ENCODE measurements around the gene ZNF467.

DNA sequence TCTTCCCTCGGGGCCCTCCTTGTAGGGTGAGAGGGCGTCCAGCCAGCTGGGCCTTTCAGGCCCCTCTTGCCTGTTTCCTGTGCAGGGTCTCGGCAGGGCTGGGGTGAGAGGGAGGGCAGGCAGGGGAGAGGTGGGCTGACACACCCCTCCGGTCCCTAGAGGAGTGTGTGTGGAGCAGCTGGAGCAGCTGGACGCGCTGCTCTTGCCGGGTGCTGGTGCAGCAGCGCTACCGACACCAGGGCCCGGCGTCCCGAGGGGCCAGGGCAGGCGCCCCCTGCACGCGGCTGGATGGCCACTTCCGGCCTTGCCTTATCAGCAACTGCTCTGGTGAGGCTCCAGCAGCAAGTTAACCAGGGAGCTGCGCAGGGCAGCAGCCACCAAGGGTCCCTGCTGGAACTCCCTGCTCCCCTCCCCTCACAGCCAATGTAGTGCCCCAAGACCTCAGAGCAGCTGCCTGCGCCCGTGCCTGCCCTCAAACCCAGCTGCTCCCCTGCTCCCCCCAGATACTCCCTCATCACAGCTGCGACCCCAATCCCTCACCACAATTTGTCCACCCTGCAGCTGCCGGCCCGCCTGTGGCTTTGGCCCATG lies 49.1 kb upstream of the ZNF467 start:
- TF ChIP-seq, protein P1, sequence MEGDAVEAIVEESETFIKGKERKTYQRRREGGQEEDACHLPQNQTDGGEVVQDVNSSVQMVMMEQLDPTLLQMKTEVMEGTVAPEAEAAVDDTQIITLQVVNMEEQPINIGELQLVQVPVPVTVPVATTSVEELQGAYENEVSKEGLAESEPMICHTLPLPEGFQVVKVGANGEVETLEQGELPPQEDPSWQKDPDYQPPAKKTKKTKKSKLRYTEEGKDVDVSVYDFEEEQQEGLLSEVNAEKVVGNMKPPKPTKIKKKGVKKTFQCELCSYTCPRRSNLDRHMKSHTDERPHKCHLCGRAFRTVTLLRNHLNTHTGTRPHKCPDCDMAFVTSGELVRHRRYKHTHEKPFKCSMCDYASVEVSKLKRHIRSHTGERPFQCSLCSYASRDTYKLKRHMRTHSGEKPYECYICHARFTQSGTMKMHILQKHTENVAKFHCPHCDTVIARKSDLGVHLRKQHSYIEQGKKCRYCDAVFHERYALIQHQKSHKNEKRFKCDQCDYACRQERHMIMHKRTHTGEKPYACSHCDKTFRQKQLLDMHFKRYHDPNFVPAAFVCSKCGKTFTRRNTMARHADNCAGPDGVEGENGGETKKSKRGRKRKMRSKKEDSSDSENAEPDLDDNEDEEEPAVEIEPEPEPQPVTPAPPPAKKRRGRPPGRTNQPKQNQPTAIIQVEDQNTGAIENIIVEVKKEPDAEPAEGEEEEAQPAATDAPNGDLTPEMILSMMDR (IDR thresholded peaks at IDR 0.05): no peak
- no peak for TF ChIP-seq POLR2A (IDR thresholded peaks at IDR 0.05)
